CD4-positive, alpha-beta T cell treated with Interleukin-17A for 4 hours (primary cell): ENCODE results near the gene LYZL6.

Experiments used
- DNase-seq: peaks from one replicate; pipeline ENCODE4 v3.0.0-alpha.2; 2020; ENCODE audit warnings: mixed read lengths

The LYZL6 gene

GRCh38 chr17:35943537-35943936, at the start of gene LYZL6:
LYZL6 (minus strand) TSS chr17:35943713; CDS start chr17:35939356, 4,357 bp downstream.
- no peak for DNase-seq

- no peak for DNase-seq
Observed at GRCh38 chr17:35991075-35991474, 47.6 kb upstream of the LYZL6 start.

GRCh38 chr17:35988164-35988563, 44.7 kb upstream of the LYZL6 start:
- DNase-seq = no peak

GRCh38 chr17:35986643-35987042, 43.1 kb upstream of the LYZL6 start, which contains the start of gene CCL14:
CCL14 (minus strand) TSS chr17:35986729; CDS start chr17:35986649, 80 bp downstream.
- no peak for DNase-seq

- no peak for DNase-seq
Observed at GRCh38 chr17:35984140-35984539, 40.6 kb upstream of the LYZL6 start.

- no peak for DNase-seq
Observed at GRCh38 chr17:35982409-35983191, 39.1 kb upstream of the LYZL6 start.

GRCh38 chr17:35981908-35982330, 38.4 kb upstream of the LYZL6 start:
- DNase-seq = no peak

GRCh38 chr17:35981246-35981645, 37.7 kb upstream of the LYZL6 start, which contains the start of gene CCL16:
CCL16 (minus strand) TSS chr17:35981497; CDS start chr17:35981420, 77 bp downstream.
- DNase-seq = no peak

- DNase-seq = no peak
Observed at GRCh38 chr17:35978346-35978745, 34.8 kb upstream of the LYZL6 start.

GRCh38 chr17:35977509-35977908, 34.0 kb upstream of the LYZL6 start:
- DNase-seq = no peak

GRCh38 chr17:35973333-35974260, 30.1 kb upstream of the LYZL6 start:
- DNase-seq = no peak

GRCh38 chr17:35972945-35973332, 29.4 kb upstream of the LYZL6 start:
- no peak for DNase-seq

- no peak for DNase-seq
Observed at GRCh38 chr17:35972535-35972934, 29.0 kb upstream of the LYZL6 start.

GRCh38 chr17:35972066-35972465, 28.6 kb upstream of the LYZL6 start:
- DNase-seq = no peak

GRCh38 chr17:35969558-35970380, 26.3 kb upstream of the LYZL6 start:
- DNase-seq = peak; percentile 73

- no peak for DNase-seq
Observed at GRCh38 chr17:35968520-35969054, 25.1 kb upstream of the LYZL6 start.

- DNase-seq = no peak
Observed at GRCh38 chr17:35965272-35965671, 21.8 kb upstream of the LYZL6 start.

GRCh38 chr17:35963663-35964062, 20.1 kb upstream of the LYZL6 start:
- DNase-seq = no peak

GRCh38 chr17:35953720-35954119, 10.2 kb upstream of the LYZL6 start:
- no peak for DNase-seq

GRCh38 chr17:35949401-35949800, 5.9 kb upstream of the LYZL6 start:
- no peak for DNase-seq

GRCh38 chr17:35948092-35948491, 4.6 kb upstream of the LYZL6 start:
- DNase-seq = no peak

- peak; percentile 45 for DNase-seq
Observed at GRCh38 chr17:35947156-35947585, 3.7 kb upstream of the LYZL6 start.
